Measurements from ENCODE around the gene PLXNB2.
A peak's percentile ranks its signal among the peaks of the same experiment; 100 is the strongest.
"Not testable (repeated sequence)": the region's sequence is repeated elsewhere in the genome, so short reads cannot be mapped to it uniquely, and the experiment has no call there.

PLXNB2 gene, protein sequence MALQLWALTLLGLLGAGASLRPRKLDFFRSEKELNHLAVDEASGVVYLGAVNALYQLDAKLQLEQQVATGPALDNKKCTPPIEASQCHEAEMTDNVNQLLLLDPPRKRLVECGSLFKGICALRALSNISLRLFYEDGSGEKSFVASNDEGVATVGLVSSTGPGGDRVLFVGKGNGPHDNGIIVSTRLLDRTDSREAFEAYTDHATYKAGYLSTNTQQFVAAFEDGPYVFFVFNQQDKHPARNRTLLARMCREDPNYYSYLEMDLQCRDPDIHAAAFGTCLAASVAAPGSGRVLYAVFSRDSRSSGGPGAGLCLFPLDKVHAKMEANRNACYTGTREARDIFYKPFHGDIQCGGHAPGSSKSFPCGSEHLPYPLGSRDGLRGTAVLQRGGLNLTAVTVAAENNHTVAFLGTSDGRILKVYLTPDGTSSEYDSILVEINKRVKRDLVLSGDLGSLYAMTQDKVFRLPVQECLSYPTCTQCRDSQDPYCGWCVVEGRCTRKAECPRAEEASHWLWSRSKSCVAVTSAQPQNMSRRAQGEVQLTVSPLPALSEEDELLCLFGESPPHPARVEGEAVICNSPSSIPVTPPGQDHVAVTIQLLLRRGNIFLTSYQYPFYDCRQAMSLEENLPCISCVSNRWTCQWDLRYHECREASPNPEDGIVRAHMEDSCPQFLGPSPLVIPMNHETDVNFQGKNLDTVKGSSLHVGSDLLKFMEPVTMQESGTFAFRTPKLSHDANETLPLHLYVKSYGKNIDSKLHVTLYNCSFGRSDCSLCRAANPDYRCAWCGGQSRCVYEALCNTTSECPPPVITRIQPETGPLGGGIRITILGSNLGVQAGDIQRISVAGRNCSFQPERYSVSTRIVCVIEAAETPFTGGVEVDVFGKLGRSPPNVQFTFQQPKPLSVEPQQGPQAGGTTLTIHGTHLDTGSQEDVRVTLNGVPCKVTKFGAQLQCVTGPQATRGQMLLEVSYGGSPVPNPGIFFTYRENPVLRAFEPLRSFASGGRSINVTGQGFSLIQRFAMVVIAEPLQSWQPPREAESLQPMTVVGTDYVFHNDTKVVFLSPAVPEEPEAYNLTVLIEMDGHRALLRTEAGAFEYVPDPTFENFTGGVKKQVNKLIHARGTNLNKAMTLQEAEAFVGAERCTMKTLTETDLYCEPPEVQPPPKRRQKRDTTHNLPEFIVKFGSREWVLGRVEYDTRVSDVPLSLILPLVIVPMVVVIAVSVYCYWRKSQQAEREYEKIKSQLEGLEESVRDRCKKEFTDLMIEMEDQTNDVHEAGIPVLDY (N-terminal part only)

DNA sequence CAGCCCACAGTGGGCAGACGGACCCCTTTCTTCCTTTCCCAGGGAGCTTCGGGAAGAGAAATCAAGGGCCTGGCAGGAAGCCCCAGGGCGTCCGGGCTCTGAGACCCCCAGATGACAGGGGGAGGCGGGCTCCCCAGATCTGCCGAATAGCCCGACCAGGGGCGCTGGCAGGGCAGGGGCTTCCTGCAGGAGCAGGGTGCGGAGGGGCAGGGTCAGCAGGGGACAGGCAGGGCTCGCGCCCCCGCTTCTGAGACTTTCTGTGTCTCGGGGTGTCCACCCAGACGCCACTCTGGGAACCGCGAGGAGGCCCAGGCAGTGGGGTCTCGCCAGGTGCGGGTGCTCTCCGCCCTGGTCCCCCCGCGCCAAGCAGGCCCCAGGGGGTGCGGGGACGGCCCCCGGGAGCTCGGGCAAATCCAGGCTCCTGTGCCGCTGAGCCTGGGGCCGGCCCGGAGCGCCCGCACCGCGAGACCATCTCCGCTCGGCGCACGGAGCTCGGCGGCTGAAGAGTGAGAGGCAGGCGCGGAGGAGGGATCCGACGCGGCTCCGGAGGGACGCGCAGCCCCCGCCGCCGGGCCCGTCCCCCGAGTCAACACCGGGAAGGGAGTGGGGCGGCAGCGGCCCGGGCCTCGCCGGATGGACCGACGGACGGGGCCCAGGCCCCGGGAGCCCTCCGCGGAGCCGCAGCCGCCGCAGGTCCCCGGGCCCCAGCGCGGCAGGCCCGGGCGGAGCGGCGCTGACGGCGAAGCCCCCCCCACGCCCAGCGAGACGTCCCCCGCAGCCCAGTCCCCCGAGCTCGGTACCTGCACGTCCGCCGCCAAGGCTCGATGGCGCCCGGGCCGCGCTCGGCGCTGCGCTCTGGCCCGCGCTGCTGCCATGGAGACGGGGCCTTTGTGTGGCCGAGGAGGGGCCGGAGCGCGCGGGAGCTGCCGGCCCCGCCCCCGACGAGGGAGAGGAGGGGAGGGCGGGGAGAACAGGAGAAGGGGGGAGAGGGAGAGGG, at the start of gene PLXNB2:
PLXNB2 (minus strand) TSS at position 894 of the 997 bp plus-strand sequence. CDS start 17,062 bp downstream, outside the sequence.
- peak in 1 of 2 donors; percentile 58 for DNase-seq

DNA sequence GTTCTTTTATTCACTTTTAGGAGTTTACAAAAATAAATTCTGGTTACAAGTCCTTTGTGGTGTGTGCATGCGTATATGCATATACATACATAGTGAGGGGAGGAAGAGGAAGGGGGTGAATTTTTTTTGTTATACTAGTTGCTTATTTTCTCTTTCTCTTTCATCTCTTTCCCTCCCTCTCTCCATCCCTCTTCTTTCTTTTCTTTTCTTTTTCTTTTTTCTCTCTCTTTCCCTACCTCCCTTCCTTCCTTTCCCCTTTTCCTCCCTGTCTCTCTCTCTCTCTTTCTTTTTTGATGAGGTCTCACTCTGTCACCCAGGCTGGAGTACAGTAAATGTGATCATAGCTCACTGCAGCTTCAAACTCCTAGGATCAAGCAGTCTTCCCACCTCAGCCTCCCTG, 49.8 kb upstream of the PLXNB2 start:
- no peak for DNase-seq

DNA sequence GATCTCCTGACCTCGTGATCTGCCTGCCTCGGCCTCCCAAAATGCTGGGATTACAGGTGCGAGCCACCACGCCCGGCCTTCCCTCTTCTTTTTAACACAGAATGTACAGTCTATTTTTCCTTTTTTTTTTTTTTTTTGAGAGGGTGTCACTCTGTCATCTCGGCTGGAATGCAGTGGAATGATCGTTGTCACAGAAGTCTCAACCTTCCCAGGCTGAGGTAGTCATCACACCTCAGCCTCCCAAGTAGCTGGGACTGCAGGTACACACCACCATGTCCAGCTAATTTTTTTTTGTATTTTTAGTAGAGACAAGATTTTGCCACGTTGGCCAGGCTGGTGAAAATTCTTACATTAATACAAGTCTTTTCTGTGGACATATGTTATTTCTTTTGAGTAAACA, 48.7 kb upstream of the PLXNB2 start:
- no peak for DNase-seq

DNA sequence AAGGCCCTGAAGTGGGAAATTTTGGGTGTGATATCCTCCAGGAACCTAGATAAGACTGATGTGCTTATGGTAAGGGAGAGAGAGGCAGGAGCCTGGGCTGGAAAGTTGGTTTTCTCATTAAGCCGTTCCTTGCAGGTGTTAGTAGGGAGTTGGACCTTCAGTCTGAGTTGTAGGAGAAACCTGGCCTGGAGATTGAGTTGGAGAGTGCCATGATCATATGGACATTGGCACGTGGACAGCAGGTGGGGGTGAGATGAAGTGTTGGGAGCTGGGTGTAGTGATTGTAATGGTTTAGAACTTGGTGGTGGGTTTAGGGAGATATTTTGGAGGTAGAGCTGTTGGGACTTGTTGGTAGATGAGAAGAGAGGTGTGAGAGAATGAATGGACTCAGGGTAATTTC, 40.6 kb upstream of the PLXNB2 start:
- no peak for DNase-seq

DNA sequence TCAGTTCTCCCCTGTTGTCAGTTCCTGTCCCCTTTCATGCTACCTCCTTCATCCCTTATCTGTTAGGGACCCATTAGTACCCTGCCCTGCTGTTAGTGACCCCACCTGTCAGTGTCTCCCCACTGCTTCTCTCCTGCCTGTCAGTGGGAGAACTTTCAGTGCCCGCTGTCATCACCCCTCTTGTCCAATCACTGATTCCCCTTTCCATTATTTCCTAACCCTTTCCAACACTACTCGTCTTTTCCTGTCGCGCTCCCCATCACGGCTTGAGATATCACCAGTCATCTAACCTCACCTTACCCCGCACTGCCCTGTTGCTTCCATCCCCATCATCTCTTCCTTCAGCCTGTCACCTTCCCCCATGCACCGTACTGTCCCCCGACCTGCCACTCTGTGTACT, 39.7 kb upstream of the PLXNB2 start:
- DNase-seq: no peak

DNA sequence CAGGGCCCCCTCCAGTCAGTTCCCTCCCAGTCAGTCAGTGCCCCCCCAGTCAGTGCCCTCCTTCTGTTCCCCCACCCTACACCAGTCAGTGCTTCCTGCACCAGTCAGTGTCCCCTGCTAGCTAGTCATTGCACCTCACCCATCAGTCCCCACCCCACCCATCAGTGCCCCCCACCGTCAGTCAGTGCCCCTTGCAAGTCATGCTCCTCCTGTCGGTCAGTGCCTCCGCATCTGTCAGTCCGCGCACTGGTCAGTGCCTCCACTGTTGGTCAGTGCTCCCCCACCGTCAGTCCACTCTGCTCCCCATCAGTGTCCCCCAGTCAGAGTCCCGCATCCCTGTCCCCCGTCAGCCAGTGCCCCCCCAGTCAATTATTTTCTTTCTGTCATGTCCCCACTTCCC, 39.0 kb upstream of the PLXNB2 start:
- DNase-seq: no peak

DNA sequence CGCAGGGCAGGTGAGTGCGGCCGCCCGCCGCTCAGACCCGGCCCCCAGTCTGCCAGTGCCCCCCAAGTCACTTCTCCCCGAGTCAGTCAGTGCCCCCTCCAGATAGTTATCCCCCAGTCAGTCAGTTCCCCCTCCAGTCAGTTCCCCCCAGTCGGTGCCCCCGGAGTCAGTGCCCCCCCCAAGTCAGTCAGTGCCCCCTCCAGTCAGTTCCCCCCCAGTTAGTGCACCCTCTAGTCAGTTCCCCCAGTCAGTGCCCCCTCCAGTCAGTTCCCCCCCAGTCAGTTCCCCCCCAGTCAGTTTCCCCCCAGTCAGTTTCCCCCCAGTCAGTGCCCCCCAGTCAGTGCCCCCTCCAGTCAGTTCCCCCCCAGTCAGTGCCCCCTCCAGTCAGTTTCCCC, 36.1 kb upstream of the PLXNB2 start:
- DNase-seq: no peak

DNA sequence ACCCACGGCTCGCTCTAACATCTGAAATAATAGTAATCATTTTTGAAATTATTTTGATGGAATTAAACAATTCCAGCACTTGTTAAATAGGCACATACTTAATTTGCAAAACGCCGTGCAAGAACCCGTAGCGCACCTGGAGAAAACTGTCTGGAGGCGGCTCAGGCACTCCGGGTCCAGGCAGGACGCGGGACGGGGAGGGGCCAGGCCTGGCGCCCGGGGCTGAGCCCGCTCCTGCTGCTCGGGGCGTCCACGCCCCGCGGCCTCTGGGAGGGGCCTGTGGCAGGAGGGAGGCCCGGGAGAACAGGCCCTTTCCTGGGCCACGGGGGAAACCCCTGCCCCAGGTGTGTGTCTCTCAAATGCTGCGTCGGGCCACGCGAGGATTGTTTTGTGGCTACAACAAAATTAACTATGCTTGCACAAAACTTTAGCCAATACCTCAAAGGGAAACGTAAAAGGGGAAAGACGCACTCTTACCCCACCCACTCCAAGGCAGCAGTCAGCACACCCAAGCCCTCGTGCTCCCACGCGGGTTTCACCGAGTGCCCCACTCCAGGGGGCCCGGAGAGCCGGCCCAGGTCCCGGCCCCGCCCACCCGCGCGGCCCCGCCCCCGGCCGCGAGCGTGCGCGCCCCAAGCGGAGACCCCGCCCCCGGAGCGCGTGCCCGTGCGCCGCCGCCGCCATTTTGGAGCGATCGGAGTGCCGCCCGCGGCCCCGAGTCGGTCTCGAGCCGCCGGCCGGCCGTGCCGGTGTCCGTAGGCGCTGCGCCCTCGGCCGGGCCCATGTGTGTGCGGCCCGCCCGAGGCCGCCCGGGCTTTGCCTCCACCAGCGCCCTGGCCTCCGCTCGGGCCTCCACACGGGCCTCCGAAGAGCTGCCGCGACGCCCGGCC, 35.5 kb upstream of the PLXNB2 start, which contains the start of gene PPP6R2:
PPP6R2 (plus strand) TSS at position 677 of the 890 bp plus-strand sequence. CDS start 50,582 bp downstream, outside the sequence.
- peak; percentile 92 for DNase-seq

DNA sequence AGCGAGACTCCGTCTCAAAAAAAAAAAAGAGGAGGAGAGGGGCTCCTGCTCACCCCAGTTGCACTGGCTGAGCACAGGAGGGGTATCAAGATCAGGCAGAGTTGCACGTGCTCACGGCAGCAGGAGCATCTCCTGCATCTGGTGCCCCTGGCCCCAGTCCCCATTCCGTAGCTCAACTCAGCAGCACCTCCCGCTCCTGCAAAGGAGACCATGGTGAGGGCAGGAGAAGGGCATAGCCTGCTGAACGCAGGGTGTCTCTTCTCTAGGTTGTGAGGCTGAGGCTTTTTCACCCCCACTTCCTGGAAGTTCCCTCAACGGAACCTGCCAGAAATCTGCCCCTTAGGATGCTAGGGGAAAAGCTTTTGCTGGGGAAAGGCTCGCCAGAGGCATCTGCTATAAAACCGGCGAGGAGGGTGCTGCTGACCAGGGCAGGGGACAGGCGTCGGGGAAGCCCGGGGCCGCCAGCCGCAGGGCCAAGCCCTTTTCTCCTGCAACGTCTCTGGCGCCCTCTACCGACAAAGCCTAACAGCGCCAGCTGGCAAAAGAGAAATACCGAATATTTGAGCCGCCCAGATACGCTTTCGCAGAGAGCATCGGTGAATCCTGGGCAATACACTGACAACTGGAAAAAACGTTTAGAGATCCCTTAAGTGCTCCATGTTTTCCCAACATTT, 34.7 kb upstream of the PLXNB2 start:
- DNase-seq: peak; percentile 92 to 96

DNA sequence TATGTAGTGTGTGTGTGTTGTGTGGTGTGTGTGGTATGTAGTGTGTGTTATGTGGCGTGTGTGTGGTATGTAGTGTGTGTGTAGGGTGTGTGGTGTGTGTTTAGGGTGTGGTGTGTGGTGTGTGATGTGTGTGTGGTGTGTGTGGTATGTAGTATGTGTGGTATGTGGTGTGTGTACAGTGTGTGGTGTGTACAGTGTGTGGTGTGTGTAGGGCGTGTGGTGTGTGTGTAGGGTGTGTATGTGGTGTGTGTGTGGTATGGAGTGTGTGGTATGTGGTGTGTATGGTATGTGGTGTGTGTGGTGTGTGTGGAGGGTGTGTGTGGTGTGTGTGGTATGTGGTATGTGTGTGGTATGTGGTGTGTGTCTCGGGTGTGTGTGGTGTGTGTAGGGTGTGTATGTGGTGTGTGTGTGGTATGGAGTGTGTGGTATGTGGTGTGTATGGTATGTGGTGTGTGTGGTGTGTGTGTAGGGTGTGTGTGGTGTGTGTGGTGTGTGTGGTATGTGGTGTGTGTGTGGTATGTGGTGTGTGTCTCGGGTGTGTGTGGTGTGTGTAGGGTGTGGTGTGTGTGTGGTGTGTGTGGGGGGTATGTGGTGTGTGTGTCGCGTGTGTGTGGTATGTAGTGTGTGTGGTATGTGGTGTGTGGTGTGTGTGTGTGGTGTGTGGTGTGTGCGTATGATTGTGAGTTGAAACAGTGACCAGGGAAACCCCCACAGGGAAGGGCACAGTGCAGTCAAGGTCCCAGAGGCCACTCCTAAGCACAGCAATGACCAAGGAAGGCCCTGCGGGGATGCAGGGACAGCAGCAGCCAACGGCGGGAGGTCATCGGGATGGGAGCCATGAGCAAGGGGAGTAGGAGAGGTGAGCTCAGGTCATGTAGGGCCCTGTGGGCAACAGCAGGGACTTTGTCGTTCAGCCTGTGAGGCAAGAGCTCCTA, 32.8 kb upstream of the PLXNB2 start:
- no peak for DNase-seq

DNA sequence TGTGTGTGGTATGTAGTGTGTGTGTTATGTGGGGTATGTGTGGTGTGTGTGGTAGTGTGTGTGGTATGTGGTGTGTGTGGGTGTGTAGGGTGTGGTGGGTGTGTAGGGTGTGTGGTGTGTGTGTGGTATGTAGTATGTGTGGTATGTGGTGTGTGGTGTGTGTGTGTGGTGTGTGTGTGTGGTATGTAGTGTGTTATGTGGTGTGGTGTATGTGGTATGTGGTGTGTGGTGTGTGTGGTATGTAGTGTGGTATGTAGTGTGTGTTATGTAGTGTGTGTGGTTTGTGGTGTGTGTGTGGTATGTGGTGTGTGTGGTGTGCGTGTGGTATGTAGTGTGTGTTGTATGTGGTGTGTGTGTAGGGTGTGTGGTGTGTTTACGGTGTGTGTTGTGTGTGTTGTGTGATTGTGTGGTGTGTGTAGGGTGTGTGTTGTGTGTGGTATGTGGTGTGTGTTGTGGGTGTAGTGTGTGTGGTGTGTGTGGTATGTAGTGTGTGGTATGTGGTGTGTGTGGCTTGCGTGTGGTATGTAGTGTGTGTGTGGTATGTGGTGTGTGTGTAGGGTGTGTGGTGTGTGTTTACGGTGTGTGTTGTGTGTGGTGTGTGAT, 31.5 kb upstream of the PLXNB2 start:
- no peak for DNase-seq

DNA sequence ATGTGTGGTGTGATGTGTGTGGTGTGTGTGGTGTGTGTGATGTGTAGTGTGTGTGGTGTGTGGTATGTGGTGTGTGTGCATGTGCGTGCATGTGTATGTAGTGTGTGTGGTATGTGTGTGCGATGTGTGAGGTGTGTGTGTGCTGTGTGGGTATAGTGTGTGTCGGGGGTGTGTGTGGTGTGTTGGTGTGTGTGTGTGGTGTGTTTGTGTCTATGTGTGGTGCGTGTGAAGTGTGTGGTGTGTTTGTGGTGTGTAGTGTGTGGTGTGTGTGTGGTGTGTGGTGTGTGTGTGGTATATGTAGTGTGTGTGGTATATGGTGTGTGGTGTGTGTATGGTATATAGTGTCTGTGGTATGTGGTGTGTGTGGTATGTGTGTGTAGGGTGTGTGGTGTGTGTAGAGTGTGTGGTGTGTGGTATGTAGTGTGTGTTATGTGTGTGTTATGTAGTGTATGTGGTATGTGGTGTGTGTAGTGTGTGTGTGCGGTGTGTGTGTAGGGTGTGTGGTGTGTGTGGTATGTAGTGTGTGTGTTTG, 30.7 kb upstream of the PLXNB2 start:
- no peak for DNase-seq

DNA sequence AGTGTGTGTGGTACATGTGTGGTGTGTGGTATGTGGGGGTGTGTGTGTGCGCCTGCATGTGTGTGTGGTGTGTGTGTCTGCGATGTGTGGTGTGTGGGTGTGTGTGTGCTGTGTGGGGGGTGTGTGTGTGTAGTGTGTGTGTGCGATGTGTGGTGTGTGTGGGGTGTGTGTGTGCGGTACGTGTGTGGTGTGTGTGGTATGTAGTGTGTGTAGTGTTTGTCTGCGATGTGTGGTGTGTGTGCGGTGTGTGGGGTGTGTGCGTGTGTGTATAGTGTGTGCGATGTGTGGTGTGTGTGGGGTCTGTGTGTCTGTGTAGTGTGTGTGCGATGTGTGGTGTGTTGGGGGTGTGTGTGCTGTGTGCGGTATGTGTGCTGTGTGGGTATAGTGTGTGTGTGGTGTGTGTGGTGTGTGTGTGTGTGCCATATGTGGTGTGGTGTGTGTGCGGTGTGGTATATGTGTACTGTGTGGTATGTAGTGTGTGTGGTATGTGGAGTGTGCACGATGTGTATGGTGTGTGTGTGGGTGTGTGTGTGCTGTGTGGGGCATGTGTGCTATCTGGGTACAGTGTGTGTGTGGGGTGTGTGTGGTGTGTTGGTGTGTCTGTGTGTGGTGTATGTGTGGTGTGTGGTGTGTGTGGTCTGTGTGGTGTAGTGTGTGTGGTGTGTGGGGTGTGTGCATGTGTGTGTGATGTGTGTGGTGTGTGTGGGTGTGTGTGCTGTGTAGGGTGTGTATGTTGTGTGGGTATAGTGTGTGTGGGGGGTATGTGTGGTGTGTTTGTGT, 30.0 kb upstream of the PLXNB2 start:
- no peak for DNase-seq

DNA sequence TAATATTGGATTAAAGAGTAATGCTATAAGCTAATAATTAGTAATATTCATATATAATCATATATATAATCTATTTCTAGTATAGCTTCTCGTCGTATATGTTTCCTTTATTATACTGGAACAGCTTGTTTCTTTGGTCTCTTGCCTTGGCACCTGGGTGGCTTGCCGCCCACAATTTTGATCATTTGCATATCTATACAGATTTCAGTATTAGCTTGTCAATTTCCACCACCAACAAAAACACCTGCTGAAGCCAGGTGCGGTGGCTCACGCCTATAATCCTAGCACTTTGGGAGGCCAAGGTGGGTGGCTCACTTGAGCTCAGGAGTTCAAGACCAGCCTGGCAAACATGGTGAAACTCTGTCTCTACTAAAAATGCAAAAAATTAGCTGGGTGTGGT, 27.0 kb upstream of the PLXNB2 start:
- not testable (repeated sequence) for DNase-seq

DNA sequence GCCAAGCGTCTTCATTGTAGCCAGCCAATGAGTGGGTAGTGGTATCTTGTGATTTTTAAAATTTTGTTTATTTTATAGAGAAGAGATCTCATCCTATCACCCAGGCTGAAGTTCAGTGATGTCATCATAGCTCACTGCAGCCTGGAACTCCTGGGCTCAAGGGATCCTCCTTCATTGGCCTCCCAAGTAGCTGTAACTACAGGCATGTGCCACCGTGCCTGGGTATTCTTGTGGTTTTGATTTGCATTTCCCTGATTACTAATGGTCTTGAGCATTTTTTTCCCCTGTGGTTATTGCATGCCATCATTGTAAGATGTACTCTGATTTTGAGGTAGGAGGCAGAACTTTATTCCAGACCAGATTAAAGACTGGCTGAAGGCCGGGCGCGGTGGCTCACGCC, 21.8 kb upstream of the PLXNB2 start:
- DNase-seq: no peak

DNA sequence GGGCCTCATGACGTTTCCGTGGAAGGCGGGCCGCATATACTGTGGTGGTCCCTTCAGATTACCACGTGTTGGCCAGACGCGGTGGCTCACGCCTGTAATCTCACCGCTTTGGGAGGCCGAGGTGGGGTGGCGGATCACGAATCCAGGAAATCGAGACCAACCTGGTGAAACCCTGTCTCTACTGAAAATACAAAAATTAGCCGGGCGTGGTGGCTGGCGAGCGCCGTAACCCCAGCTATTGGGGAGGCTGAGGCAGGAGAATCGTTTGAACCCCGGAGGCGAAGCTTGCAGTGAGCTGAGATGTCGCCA, 20.2 kb upstream of the PLXNB2 start:
- no peak for DNase-seq

DNA sequence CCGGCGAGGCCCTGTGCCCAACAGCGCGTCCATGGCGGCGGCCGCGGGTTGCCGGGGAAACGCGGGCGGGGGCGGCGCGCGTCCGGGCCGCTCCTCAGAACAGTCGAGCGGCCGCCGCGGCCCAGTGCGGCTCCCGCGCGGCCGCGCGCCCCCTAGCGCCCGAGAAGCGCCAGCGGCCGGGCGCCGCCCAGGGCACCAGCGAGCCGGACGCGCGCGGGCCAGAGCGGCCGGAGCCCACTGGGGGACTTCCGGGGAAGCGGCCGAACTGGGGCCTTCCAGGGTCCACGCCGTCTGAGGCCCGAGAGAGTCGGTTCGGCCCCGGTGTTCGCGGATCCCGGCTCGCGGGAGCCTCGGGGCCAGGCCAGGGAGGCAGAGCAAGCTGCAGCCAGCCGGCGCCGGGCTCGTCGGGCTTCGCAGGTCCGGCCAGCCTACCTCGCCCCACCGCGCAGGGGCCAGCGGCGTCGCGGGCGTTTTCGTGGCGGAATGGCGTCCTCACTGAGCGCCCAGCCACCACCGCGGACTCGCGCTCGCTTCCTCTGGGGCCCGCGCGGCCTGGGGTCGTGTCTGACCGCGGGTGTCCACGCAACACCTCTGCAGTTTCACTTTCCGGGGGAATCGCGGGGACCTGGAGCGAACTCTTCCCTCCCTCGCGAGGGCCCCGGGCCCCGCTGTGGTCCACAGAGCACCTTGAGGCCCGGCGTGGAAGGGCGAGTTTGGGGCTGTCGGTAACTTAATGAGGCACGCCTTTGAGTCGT, 19.7 kb upstream of the PLXNB2 start, which contains the start of gene DENND6B:
DENND6B (minus strand) TSS at position 57 of the 755 bp plus-strand sequence; CDS start at position 33, 24 bp downstream.
- DNase-seq: peak; percentile 71 to 77
